Keratinocyte (primary cell): Measurements from ENCODE around the gene ANKRD45.

Experiments
- EZH2 ChIP-seq: IDR thresholded peaks from one replicate; pipeline ENCODE4 v1.6.1; 2012; ENCODE audit warnings: inconsistent platforms, mild to moderate bottlenecking, low read length, moderate library complexity
- TF ChIP-seq, protein P1 (sequence below), 3 experiments: IDR thresholded peaks in 1 of 3; conservative IDR thresholded peaks in 1 of 3; optimal IDR thresholded peaks in 1 of 3; 2 replicates in 2 of 3; 3 replicates in 1 of 3; pipeline versions ENCODE3 to v1.5.1; 2011; ENCODE audit warnings: low read length in 3 of 3, mild to moderate bottlenecking in 3 of 3, moderate library complexity in 2 of 3, control low read depth in 1 of 3, inconsistent platforms in 1 of 3; ENCODE audit not compliant: insufficient read depth in 2 of 3; ENCODE audit errors: extremely low read depth in 1 of 3

DNA sequence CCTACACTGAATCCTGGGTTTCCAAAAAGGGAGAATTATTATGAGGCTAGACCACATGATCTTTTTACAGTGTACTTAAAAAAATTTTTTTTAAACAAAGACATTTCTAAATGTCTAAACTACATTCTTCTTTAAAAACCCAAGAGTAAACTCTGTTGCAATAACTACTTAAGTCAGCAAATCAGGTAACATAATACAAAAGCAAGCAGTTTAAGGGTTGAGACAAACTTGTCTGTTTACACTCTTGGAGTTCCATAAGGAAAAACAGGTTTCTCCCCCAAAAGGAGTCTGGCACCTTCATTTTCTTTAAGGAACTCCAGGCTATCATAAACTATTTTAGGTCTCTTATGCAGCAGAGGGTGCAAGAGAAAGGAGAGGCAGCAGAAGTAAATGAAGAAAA is 12.5 kb upstream of the ANKRD45 start:
- TF ChIP-seq, protein P1, sequence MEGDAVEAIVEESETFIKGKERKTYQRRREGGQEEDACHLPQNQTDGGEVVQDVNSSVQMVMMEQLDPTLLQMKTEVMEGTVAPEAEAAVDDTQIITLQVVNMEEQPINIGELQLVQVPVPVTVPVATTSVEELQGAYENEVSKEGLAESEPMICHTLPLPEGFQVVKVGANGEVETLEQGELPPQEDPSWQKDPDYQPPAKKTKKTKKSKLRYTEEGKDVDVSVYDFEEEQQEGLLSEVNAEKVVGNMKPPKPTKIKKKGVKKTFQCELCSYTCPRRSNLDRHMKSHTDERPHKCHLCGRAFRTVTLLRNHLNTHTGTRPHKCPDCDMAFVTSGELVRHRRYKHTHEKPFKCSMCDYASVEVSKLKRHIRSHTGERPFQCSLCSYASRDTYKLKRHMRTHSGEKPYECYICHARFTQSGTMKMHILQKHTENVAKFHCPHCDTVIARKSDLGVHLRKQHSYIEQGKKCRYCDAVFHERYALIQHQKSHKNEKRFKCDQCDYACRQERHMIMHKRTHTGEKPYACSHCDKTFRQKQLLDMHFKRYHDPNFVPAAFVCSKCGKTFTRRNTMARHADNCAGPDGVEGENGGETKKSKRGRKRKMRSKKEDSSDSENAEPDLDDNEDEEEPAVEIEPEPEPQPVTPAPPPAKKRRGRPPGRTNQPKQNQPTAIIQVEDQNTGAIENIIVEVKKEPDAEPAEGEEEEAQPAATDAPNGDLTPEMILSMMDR (optimal IDR thresholded peaks at IDR 0.05 in 1 of 3, IDR thresholded peaks at IDR 0.05 in 1 of 3, conservative IDR thresholded peaks at IDR 0.05 in 1 of 3; ENCODE audit: extremely low read depth in 1 of 3, insufficient read depth in 2 of 3, low read length in 3 of 3) = no peak
- no peak for TF ChIP-seq EZH2
